Upper lobe of left lung (tissue), 6 donors: ENCODE measurements around the gene MRPS31. TPM values are rescaled to one million over a fixed set of nuclear protein-coding genes. Genes with fewer than 3 reads are reported as not detected.
"Not testable (repeated sequence)": the region's sequence is repeated elsewhere in the genome, so short reads cannot be mapped to it uniquely, and the experiment has no call there.

Experiments
- ATAC-seq, 2 donors: fragments of 200-7000 bp; cut with Tn5 transposase; one replicate each; pipeline ENCODE4 v1.9.1; 2022; ENCODE audit warnings: mild to moderate bottlenecking in 2 of 2, moderate library complexity in 2 of 2; ENCODE audit not compliant: low FRiP score in 2 of 2
- DNase-seq, 2 donors: peaks; one replicate each; pipeline ENCODE4 v3.0.0-alpha.2; 2019 to 2020
- H3K27ac ChIP-seq, 4 donors: fragments of 200-600 bp; sonication (generic); one replicate each; pipeline ENCODE4 v1.5.1; 2016 to 2019
- H3K27me3 ChIP-seq, 4 donors: fragments of 200-600 bp; sonication (generic); one replicate each; pipeline ENCODE4 v1.5.1; 2017 to 2019
- H3K36me3 ChIP-seq, 4 donors: fragments of 200-600 bp; sonication (generic); one replicate each; pipeline ENCODE4 v1.5.1; 2016 to 2019
- H3K4me1 ChIP-seq, 4 donors: fragments of 200-600 bp; sonication (generic); one replicate each; pipeline ENCODE4 v1.5.1; 2018 to 2019
- H3K4me3 ChIP-seq, 4 donors: fragments of 200-600 bp; sonication (generic); one replicate each; pipeline ENCODE4 v1.5.1; 2017 to 2019; ENCODE audit warnings: mild to moderate bottlenecking in 2 of 4, moderate library complexity in 1 of 4
- H3K9me3 ChIP-seq, 4 donors: fragments of 200-600 bp; sonication (generic); one replicate each; pipeline ENCODE4 v1.5.1; 2018 to 2019
- CTCF ChIP-seq, 6 experiments: fragments of 450-650 bp in 4 of 6; fragments of 200-600 bp in 2 of 6; sonication (generic) in 2 of 6; IDR thresholded peaks; one replicate each; pipeline ENCODE4 v1.5.1; 2016 to 2019; ENCODE audit warnings: antibody characterized with exemption in 6 of 6
- EP300 ChIP-seq, 4 donors: sonication (generic); formaldehyde crosslinking; IDR thresholded peaks; one replicate each; pipeline ENCODE4 v1.5.1; 2017; ENCODE audit warnings: antibody characterized with exemption in 4 of 4, control low read depth in 2 of 4
- POLR2A ChIP-seq, 4 donors: fragments of 450-650 bp; IDR thresholded peaks; one replicate each; pipeline ENCODE4 v1.5.1; 2016 to 2017; ENCODE audit warnings: antibody characterized with exemption in 4 of 4, mild to moderate bottlenecking in 2 of 4
- POLR2AphosphoS5 ChIP-seq, 2 donors: sonication (generic); formaldehyde crosslinking; IDR thresholded peaks; one replicate each; pipeline ENCODE4 v1.5.1; 2017; ENCODE audit warnings: antibody characterized with exemption in 2 of 2
- WGBS, 2 donors: methylation state at CpG; one replicate each; pipeline ENCODE4 v1.1.5; 2017 to 2018; 5-methylcytosine and 5-hydroxymethylcytosine counted together
- total RNA-seq, 6 donors: library from RNA; depleted of rRNA in 4 of 6; stranded (reverse); fragments of >200 nt in 4 of 6; gene quantifications; one replicate each; pipeline versions ENCODE4 v1.1.0 to v1.2.1, GENCODE V29; 2016 to 2021
- donor health status: DM: no; HTN: no; CAD: no; lungs with moderate emphysema.
- donor health status: DM: no; HTN: yes; CAD: no; lungs with severe emphysema.

Gene MRPS31
- total RNA-seq, 6 donors from 2014 or later, result 8.3 to 31.1 (median 14.8) TPM

- Histone ChIP-seq H3K27me3 (no peaks in the 10 kb centered on the region), H3K4me3 (no peak overlapping the region), H3K9me3 (no peaks in the 10 kb centered on the region), H3K27ac (no peak overlapping the region), H3K36me3 (no peaks in the 10 kb centered on the region), H3K4me1 (peaks cover 4 to 7% (median 6%) of the 10 kb centered on the region in 4 donors)
- ATAC-seq, result no peak
- TF ChIP-seq POLR2AphosphoS5 (IDR thresholded peaks at IDR 0.05) (no peak), CTCF (IDR thresholded peaks at IDR 0.05) (no peak), POLR2A (IDR thresholded peaks at IDR 0.05) (no peak), EP300 (IDR thresholded peaks at IDR 0.05) (no peak)
- no peak for DNase-seq
- WGBS, 2 donors, result 81 to 87% methylated on average over 4 of the region's 4 CpGs
Observed at GRCh38 chr13:40784540-40784939, 13.6 kb upstream of the MRPS31 start.

- H3K4me1 ChIP-seq, H3K9me3 ChIP-seq, H3K4me3 ChIP-seq, H3K27ac ChIP-seq, DNase-seq, ATAC-seq, H3K36me3 ChIP-seq, H3K27me3 ChIP-seq: not testable (repeated sequence)
- WGBS, 2 donors, result 93 to 100% methylated on average over 1 of the region's 1 CpG
Observed at GRCh38 chr13:40782971-40783370, 12.0 kb upstream of the MRPS31 start.

GRCh38 chr13:40781717-40782116, 10.7 kb upstream of the MRPS31 start:
- Histone ChIP-seq H3K36me3 (no peaks in the 10 kb centered on the region), H3K4me1 (peaks cover 6 to 11% (median 8%) of the 10 kb centered on the region in 4 donors), H3K4me3 (no peak overlapping the region), H3K9me3 (no peaks in the 10 kb centered on the region), H3K27ac (no peak overlapping the region), H3K27me3 (no peaks in the 10 kb centered on the region)
- DNase-seq (no peak), ATAC-seq (no peak)
- TF ChIP-seq POLR2AphosphoS5 (IDR thresholded peaks at IDR 0.05), result no peak
- TF ChIP-seq POLR2A (IDR thresholded peaks at IDR 0.05), result no peak
- TF ChIP-seq CTCF (IDR thresholded peaks at IDR 0.05), result no peak
- TF ChIP-seq EP300 (IDR thresholded peaks at IDR 0.05), result no peak
- WGBS, 2 donors, result 72 to 79% methylated on average over 11 of the region's 11 CpGs

- no peaks in the 10 kb centered on the region for H3K36me3 ChIP-seq
- 73 to 79% methylated on average over 12 to 14 of the region's 14 CpGs for WGBS, 2 donors
- H3K27ac ChIP-seq, result no peak overlapping the region
- TF ChIP-seq CTCF (IDR thresholded peaks at IDR 0.05), result no peak
- ATAC-seq, result no peak
- H3K4me3 ChIP-seq, result no peak overlapping the region
- peaks cover 6 to 14% (median 9%) of the 10 kb centered on the region in 4 donors for H3K4me1 ChIP-seq
- DNase-seq, result no peak
- H3K27me3 ChIP-seq, result no peaks in the 10 kb centered on the region
- H3K9me3 ChIP-seq, result no peaks in the 10 kb centered on the region
Observed at GRCh38 chr13:40780822-40781401, 9.9 kb upstream of the MRPS31 start.

- no peak overlapping the region for H3K27ac ChIP-seq
- no peaks in the 10 kb centered on the region for H3K9me3 ChIP-seq
- H3K27me3 ChIP-seq, result no peaks in the 10 kb centered on the region
- TF ChIP-seq CTCF (IDR thresholded peaks at IDR 0.05), result no peak
- H3K4me1 ChIP-seq, result peaks cover 6 to 14% (median 9%) of the 10 kb centered on the region in 4 donors
- ATAC-seq (no peak), DNase-seq (no peak)
- 86 to 93% methylated on average over 5 of the region's 5 CpGs for WGBS, 2 donors
- no peaks in the 10 kb centered on the region for H3K36me3 ChIP-seq
- H3K4me3 ChIP-seq, result no peak overlapping the region
Observed at GRCh38 chr13:40779796-40780285, 8.9 kb upstream of the MRPS31 start.
